Activated naive CD4-positive, alpha-beta T cell treated with anti-CD3 and anti-CD28 coated beads, Interleukin-2, amount 50 U/mL, for 72 hours (primary cell): ENCODE data around the gene FAM43A. TPM values are rescaled to one million over a fixed set of nuclear protein-coding genes. Genes with fewer than 3 reads are reported as not detected.

Experiments used
- ATAC-seq, 2 donors: fragments of 150-1000 bp; cut with Tn5 transposase; 2 replicates each; pipeline ENCODE4 v1.10.0; 2021; ENCODE audit warnings: mild to moderate bottlenecking in 2 of 2, moderate library complexity in 2 of 2
- DNase-seq, 2 donors: peaks; one replicate each; pipeline ENCODE4 v3.0.0; 2021 to 2022; ENCODE audit warnings: low spot score in 2 of 2
- H3K27ac Mint-ChIP-seq, 2 donors: one replicate each; pipeline ENCODE4 v1.8.0; 2022; ENCODE audit warnings: mild to moderate bottlenecking in 2 of 2, mixed read lengths in 2 of 2
- H3K36me3 Mint-ChIP-seq, 2 donors: one replicate each; pipeline ENCODE4 v1.8.0; 2022; ENCODE audit warnings: mixed read lengths in 2 of 2
- H3K9me3 Mint-ChIP-seq, 2 donors: one replicate each; pipeline ENCODE4 v1.8.0; 2022; ENCODE audit warnings: mixed read lengths in 2 of 2
- total RNA-seq, 2 donors: library from RNA; stranded (reverse); gene quantifications; one replicate each; pipeline ENCODE4 v1.2.3, GENCODE V29; 2022

FAM43A gene
- total RNA-seq, 2 donors from 2014 or later: 3.5 to 6.8 TPM

DNA sequence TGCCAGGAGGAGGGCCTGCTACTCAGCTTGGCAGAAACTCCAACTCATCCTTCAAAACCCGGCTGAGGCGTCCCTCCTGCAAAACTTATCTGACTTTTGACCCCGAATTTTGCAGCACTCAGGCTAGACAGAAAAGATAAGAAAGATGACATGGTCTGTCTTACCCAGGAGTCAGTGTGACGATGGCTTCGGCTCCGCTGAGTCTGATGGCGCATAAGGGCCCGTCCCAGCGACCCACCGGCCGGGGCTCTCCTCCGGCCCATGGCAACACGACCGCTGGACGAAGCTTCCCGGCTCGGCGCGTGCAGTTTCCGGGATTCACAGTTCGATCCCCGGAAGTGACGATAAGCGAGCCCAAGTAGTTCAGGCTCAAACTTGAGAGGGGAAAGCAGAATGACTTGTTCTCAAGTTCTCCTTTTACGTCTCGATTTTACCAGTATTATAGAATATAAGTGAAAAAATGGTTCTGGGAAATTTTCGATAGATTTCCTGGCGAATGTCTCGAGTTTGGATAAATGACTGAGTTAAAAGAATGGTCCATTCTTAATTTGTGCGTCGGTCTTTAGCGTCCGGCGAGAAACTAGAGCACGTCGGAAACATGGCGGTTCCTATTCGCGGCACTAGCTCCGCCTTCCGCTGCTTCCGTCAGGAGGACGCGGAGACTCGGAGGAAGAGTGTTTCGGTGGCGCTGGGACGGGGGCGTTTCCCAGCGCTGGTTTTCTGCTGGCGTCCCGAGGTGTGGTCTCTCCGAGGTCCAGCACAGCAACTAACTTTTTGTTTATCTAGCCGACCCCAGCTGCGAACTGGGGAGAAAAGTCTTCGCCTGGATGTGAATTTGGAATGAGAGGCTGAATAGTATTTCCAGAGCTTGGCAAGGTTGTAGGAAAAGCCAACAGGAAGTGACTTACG lies 13.5 kb upstream of the FAM43A start, which contains the start of gene LSG1:
LSG1 (minus strand) TSS at position 292 of the 909 bp plus-strand sequence; CDS start at position 263, 29 bp downstream.
- H3K9me3 Mint-ChIP-seq: no peaks in the 10 kb centered on the region
- peaks cover 6 to 7% of the 10 kb centered on the region in 2 donors for H3K36me3 Mint-ChIP-seq
- peak within 1 kb of the TSS; percentile 95 to 99 for H3K27ac Mint-ChIP-seq
- DNase-seq: peak; percentile 85 to 88
- peak; percentile 75 to 82 for ATAC-seq

DNA sequence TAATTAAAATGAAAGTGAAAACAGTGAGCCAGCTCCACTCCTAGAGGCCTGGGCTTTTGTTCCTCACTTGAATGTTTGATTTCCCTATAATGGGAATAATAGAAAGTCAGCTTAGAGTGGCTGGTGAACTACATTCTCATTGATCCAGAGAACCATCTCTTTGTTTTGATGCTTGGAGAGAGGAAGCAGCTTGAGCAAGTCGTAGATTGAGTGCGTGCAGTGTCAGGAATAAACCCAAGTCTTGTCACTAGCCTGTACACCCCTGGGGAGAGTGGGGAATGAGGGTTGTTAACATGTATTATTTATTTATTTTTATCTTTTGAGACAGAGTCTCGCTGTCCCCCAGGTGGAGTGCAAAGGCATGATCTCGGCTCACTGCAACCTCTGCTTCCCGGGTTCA lies 12.8 kb upstream of the FAM43A start:
- ATAC-seq (no peak), DNase-seq (no peak)
- no peaks in the 10 kb centered on the region for H3K9me3 Mint-ChIP-seq
- peak overlapping the region; percentile 95 to 99 for H3K27ac Mint-ChIP-seq
- peaks cover 6 to 7% of the 10 kb centered on the region in 2 donors for H3K36me3 Mint-ChIP-seq

DNA sequence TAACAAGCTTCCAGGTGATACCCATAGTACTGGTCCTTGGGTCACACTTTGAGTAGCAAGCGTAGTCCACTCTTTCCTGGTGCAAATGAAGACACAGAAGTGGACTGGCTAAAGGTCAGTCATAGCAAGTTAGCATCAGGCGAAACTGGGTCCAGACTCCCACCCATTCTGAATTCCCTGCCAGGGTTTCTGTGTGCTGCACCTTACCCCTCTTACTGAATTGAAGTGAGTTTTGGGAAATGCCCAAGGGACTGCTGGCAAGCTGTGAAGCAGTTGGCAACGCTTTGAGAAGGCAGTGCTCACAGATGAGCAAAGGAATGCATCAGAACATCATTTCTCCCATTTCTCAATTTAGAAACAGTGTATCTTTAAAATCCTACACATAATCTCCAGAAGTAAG lies 11.9 kb upstream of the FAM43A start:
- Mint-ChIP-seq H3K9me3 (no peaks in the 10 kb centered on the region), H3K36me3 (peaks cover 6 to 7% of the 10 kb centered on the region in 2 donors), H3K27ac (peak overlapping the region in 1 of 2 donors; percentile 95)
- no peak for ATAC-seq
- DNase-seq: no peak

DNA sequence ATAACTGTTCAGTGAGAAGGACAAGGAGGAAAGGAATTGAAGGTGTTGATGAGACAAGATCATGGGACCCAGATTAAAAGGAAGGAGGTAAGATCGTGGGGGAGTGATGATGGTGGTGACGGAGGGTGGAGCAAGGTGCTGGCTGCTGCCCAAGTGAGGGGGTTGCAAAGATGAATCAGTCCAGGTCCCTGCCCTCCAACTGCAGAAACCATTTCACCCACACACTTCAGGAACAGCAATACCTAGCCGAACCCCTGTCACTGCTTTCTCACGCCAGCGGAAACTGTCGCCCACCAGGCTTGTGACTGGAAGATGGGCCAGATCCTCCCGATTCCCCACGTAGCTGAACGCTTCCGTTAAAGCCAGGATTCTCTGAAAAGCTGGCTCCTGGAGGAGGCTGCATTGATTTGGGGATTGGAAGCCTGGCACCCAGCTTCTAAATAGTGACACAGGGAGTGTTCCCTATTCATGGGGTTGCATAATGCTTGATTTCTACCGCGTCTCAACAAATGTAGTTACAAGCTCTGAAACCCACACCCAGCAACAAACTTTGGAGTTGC lies 10.5 kb upstream of the FAM43A start:
- Mint-ChIP-seq H3K9me3 (no peaks in the 10 kb centered on the region), H3K27ac (peak overlapping the region in 1 of 2 donors; percentile 69), H3K36me3 (peaks cover 6 to 7% of the 10 kb centered on the region in 2 donors)
- ATAC-seq (peak; percentile 63 to 73), DNase-seq (peak; percentile 56 to 72)

DNA sequence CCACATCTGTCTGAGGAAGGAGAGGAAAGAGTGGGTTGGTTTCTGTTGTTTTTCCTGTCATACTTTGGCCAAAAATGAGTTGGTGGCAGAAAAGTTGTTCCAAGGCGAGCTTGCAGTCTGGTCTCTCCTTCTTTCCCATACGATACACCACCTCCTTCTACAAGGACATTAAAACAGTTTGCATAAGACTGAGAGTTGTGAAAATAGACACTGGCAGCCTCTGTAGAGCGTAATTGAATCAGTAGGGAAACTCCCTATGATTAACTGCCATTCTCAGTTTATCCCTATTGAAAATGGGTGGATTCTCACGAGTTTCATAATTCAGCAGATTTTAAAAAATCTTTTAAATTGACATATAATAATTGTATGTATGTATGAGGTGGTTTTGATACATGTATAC lies 10.0 kb upstream of the FAM43A start:
- Mint-ChIP-seq H3K9me3 (no peaks in the 10 kb centered on the region), H3K27ac (peak overlapping the region; percentile 19 to 69), H3K36me3 (peaks cover 6 to 7% of the 10 kb centered on the region in 2 donors)
- DNase-seq (no peak), ATAC-seq (peak; percentile 66 to 67)

DNA sequence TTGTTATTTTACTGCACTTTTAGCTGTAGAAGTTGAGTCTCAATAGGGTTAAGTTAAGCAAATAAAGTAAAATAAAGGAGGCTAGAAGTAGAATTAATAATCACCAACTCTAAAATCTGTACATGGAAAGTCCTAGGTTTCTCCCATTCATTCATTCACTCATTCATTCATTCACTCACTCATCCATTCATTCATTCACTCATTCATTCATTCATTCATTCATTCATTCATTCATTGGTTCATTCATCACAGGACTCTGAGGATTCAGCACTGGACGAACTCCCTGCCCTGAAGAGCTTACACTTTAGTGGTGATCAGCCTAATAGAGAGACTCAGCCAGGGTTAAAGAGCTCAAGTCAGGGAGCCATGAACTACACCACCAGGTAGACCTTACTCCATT lies 9.2 kb upstream of the FAM43A start:
- ATAC-seq (no peak), DNase-seq (no peak)
- H3K27ac Mint-ChIP-seq: no peak overlapping the region
- H3K36me3 Mint-ChIP-seq: peaks cover 6% of the 10 kb centered on the region in 2 donors
- no peaks in the 10 kb centered on the region for H3K9me3 Mint-ChIP-seq

DNA sequence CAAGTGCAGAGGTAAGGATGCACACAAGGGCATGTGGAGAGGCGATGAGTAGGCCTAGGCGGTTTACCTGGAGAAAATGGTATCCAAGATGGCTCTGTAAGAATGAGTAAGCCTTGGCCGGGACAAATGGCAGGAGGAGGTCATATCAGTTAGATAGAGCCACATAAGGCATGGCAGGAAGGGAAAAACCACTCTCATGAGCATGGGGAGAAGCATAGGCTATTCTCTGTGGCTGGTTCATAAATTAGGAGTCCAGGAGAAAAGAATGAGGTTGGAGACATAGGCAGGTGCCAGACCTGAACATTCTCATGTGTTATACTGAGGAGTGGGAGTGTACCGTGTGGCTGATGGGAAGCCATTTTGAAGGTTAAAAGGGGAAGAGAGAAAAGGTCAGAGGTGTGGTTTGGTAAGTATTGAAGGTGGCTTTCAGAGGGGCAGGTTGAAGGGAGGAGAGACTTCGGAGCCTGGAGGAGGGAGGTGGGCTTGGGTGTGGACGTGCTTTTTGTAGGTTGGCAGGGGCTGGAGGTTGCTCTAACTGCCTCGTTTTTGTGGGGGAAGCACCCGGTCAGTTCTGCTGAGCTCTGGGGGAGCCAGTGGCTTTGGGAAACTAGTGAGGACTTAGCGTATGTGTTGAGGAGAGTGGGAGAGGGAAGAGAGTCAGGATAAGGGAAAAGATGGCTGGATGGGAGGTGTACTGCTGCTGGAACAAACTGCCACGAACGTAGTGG lies 4.6 kb upstream of the FAM43A start:
- no peak for ATAC-seq
- Mint-ChIP-seq H3K9me3 (no peaks in the 10 kb centered on the region), H3K27ac (no peak overlapping the region), H3K36me3 (no peaks in the 10 kb centered on the region)
- no peak for DNase-seq

DNA sequence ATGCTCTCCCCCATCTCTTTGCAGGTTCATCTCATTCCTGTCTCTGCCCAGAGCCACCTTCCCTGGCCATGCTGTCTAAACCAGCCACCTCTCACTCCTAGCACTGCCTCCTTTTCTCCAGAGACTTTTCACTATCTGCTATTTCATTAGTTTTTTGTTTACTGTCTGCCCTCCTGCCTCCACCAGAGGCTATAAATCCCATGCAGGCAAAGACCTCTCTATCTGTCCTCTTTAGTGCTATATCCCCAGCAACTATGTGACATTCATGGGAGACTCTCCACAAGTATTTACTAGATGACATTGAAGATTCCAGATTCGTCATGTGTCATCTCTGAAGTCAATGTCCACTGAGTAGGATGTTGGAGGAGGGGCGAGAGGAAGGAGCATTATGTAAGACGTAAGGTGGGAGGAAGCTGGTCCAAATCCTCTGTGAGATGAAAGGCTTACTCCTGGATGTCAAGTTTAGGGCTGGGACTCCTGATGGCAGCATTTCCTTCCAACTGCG lies 3.4 kb upstream of the FAM43A start:
- ATAC-seq (no peak), DNase-seq (no peak)
- Mint-ChIP-seq H3K9me3 (no peaks in the 10 kb centered on the region), H3K36me3 (peaks cover 0 to 3% of the 10 kb centered on the region in 2 donors), H3K27ac (no peak overlapping the region)

DNA sequence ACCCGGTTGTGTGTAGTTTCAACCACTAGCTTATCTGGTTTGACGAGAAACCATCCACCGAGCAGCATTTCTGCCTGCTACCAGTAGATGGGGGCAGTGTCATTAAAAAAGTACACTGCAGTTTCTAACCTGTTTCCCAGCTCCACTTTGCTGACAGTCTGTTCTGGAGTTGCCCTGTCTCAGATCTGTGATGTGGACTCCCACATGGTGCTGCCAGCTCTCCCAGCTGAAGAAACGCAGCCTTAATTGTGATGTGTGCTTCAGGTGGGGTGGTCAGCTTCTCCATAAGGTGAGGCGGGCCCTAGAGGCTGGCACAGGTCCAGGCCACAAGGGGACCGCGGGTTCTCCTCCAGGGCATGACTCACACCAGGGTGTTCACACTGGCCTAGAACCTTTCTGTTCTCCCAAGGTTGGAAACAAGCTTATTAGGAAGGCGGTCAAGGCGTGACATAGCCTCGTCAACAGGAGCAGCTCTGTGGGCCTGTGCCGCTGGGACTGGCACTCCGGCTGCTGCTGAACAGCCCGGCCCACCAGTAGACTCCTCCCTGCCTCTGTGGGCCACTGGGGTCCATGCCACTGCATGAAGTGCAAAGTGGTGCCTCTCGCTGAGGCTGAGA lies 2.9 kb upstream of the FAM43A start:
- peak; percentile 49 to 64 for ATAC-seq
- H3K27ac Mint-ChIP-seq: no peak overlapping the region
- peak; percentile 58 to 61 for DNase-seq
- no peaks in the 10 kb centered on the region for H3K9me3 Mint-ChIP-seq
- peaks cover 0 to 5% of the 10 kb centered on the region in 2 donors for H3K36me3 Mint-ChIP-seq

DNA sequence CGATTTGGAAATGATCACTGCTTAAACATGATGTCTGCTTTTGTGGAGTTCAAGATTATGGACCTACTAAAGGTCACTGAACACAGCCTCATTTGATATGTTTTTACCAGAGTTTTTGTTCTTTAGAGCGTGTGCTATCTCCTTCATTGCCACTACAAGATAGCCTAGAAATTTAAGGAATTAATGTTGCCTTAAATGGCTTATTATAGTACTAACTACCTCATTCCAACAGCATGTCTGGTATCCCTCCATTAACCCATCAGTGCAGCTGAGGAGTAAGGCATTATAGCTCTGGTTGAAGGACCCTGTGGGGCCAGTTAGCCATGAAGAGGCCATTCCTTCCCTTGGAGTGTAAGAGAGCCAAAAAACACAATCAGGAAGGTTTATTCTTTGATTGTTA lies 2.3 kb upstream of the FAM43A start:
- peaks cover under 1 to 5% of the 10 kb centered on the region in 2 donors for H3K36me3 Mint-ChIP-seq
- ATAC-seq (no peak), DNase-seq (no peak)
- no peaks in the 10 kb centered on the region for H3K9me3 Mint-ChIP-seq
- H3K27ac Mint-ChIP-seq: no peak overlapping the region

DNA sequence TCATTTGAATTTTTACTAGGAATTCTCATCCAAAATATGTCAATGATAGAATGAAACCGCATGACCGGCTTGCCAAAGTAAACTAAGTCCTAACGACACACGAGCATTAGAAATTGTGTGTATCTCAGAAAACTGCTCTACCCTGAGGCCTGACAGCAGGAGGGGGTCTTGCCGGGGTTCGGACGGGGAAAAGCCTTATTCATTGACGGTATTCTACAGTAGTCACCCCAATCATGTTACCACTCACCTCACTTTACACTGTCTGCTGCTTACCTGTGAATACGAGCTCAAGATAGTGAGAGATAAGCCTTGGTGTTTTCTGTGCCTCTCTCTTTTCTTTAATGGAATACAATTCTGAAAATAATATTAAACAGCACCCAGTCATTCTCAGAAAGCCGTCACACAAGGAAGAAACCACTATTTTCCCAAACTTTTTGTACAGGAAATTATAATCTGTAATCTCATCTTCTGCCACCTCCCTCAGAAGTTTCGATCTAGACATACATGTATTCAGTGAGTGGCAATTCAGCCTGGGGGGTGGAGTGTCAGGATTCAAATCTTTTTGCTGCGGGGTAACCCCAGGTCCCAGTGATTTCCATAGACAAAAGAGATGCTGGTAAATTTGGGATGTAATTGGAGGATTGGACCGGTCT lies 492 bp upstream of the FAM43A start:
- DNase-seq: no peak
- ATAC-seq: peak; percentile 36 to 68

DNA sequence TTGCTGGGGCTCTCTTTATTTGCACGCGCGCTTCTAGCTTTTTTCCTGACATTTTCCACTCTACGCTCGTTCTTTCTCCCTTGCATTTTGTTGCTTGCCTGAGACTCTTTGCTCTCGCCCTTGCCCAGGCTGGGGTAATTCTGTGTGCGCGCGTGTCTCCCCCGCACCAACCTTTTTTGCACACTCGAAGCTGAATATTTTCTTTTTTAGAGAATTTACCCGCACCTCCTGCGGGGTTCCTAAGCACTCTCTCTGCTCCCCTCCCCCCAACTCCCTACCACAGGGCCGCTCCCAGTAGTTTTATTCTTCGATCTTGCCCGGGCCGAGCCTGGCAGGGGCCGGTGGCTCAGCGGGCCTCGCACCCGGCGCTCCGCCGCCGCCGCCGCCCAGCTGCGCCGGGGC lies 732 bp downstream of the FAM43A start:
- DNase-seq (no peak), ATAC-seq (no peak)
- no peaks in the 10 kb centered on the region for H3K9me3 Mint-ChIP-seq
- peaks cover 5 to 6% of the 10 kb centered on the region in 2 donors for H3K36me3 Mint-ChIP-seq
- H3K27ac Mint-ChIP-seq: peak overlapping the region in 1 of 2 donors; percentile 84

More for the DNA sequence above, 492 bp upstream of the FAM43A start:
- Mint-ChIP-seq H3K36me3 (peaks cover 5 to 6% of the 10 kb centered on the region in 2 donors), H3K27ac (peak overlapping the region in 1 of 2 donors; percentile 12), H3K9me3 (no peaks in the 10 kb centered on the region)

DNA sequence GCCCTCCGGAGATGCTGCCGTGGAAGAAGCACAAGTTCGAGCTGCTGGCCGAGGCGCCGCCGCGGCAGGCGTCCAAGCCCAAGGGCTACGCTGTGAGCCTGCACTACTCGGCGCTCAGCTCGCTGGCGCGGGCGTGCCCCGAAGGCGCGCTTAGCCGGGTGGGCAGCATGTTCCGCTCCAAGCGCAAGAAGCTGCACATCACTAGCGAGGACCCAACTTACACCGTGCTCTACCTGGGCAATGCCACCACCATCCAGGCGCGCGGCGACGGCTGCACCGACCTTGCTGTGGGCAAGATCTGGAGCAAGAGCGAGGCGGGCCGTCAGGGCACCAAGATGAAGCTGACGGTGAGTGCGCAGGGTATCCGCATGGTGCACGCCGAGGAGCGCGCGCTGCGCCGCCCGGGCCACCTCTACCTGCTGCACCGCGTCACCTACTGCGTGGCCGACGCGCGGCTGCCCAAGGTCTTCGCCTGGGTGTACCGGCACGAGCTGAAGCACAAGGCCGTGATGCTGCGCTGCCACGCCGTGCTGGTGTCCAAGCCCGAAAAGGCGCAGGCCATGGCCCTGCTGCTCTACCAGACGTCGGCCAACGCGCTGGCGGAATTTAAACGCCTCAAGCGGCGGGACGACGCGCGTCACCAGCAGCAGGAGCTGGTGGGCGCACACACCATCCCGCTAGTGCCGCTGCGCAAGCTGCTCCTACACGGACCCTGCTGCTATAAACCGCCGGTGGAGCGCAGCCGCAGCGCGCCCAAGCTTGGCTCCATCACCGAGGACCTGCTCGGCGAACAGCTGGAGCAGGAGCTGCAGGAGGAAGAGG lies 1.3 kb downstream of the FAM43A start:
- no peaks in the 10 kb centered on the region for H3K9me3 Mint-ChIP-seq
- H3K36me3 Mint-ChIP-seq: peaks cover 5 to 6% of the 10 kb centered on the region in 2 donors
- peak in 1 of 2 donors; percentile 42 for DNase-seq
- peak overlapping the region in 1 of 2 donors; percentile 58 for H3K27ac Mint-ChIP-seq
- peak in 1 of 2 donors; percentile 14 for ATAC-seq

DNA sequence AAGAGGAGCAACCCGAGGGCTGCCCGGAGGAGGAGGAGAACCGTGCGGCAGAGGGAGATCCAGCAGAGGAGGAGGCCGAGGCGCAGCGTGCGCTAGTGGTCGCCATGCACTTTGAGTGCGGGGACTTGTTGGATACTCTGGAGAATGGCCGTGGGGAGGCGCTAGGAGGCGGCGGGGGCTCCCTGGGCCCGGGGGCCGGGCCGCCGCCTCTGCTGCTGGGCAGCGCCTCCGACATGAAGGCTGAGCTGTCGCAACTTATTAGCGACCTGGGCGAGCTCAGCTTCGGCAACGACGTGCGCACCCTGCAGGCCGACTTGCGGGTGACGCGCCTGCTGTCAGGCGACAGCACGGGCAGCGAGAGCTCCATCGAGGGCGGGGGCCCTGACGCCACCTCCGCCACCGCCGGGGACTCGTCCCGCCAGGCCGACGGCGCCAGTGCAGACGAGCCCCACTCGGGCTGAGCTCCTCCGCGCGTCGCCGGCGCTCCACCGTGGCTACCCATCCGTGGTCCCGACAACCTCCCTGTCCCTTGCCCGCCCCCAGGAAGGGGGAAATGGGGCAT lies 2.0 kb downstream of the FAM43A start:
- Mint-ChIP-seq H3K36me3 (peaks cover 5 to 6% of the 10 kb centered on the region in 2 donors), H3K9me3 (no peaks in the 10 kb centered on the region), H3K27ac (peak overlapping the region in 1 of 2 donors; percentile 58)
- ATAC-seq (peak; percentile 62 to 68), DNase-seq (peak; percentile 74 to 76)
